ENCODE measurements around the gene FBXO38.

GRCh38 chr5:148385094-148385493 is 1.3 kb downstream of the FBXO38 start:
- TF ChIP-seq CTCF (IDR thresholded peaks at IDR 0.05) (no peak), POLR2AphosphoS5 (IDR thresholded peaks at IDR 0.05; ENCODE audit: low read depth, low read length) (no peak), REST (IDR thresholded peaks at IDR 0.05; ENCODE audit: insufficient read depth in 1 of 2, low read depth in 2 of 2, low read length in 1 of 2) (no peak), TCF7L2 (IDR thresholded peaks at IDR 0.05; ENCODE audit: low read depth, low read length) (no peak), SIN3A (IDR thresholded peaks at IDR 0.05; ENCODE audit: borderline replicate concordance, insufficient read depth, low read depth, low read length) (no peak)

Data from Panc1 (cell line).